Stomach (tissue), 9 donors: ENCODE data around the gene NEURL3. TPM values are rescaled to one million over a fixed set of nuclear protein-coding genes. Genes with fewer than 3 reads are reported as not detected.
A peak's percentile ranks its signal among the peaks of the same experiment; 100 is the strongest.

ENCODE experiments used
- DNase-seq, 2 donors: peaks; one replicate each; pipeline versions ENCODE4 v3.0.0 to v3.0.0-alpha.2; 2013 to 2019
- H3K27ac ChIP-seq, 5 donors: fragments of 200-600 bp in 4 of 5; sonication (generic) in 4 of 5; one replicate each; pipeline ENCODE4 v1.5.1; 2013 to 2019; ENCODE audit warnings: mild to moderate bottlenecking in 1 of 5, moderate library complexity in 1 of 5
- H3K27me3 ChIP-seq, 3 donors: fragments of 200-600 bp; sonication (generic); one replicate each; pipeline ENCODE4 v1.5.1; 2017 to 2019; ENCODE audit warnings: mixed run types in 1 of 3
- H3K36me3 ChIP-seq, 4 donors: fragments of 200-600 bp; sonication (generic); 1 replicate in 3 of 4; 2 replicates in 1 of 4; pipeline ENCODE4 v1.5.1; 2016 to 2019
- H3K4me1 ChIP-seq, 4 donors: fragments of 200-600 bp; sonication (generic); one replicate each; pipeline ENCODE4 v1.5.1; 2016 to 2019
- H3K4me3 ChIP-seq, 4 donors: fragments of 200-600 bp; sonication (generic) in 3 of 4; one replicate each; pipeline ENCODE4 v1.5.1; 2016 to 2019; ENCODE audit warnings: mild to moderate bottlenecking in 1 of 4
- H3K9me3 ChIP-seq, 4 donors: fragments of 200-600 bp; sonication (generic); one replicate each; pipeline ENCODE4 v1.5.1; 2016 to 2019
- CTCF ChIP-seq, 7 experiments: fragments of 450-650 bp in 4 of 7; fragments of 200-600 bp in 3 of 7; sonication (generic) in 3 of 7; IDR thresholded peaks; one replicate each; pipeline ENCODE4 v1.5.1; 2016 to 2019; ENCODE audit warnings: antibody characterized with exemption in 7 of 7, control low read depth in 2 of 7, mild to moderate bottlenecking in 1 of 7
- EP300 ChIP-seq: sonication (generic); formaldehyde crosslinking; IDR thresholded peaks from one replicate; pipeline ENCODE4 v1.6.1; 2017; ENCODE audit warnings: antibody characterized with exemption
- POLR2A ChIP-seq, 4 donors: fragments of 450-650 bp; IDR thresholded peaks; one replicate each; pipeline ENCODE4 v1.6.1; 2016; ENCODE audit warnings: antibody characterized with exemption in 4 of 4, control low read depth in 2 of 4, mild to moderate bottlenecking in 1 of 4, moderate library complexity in 1 of 4
- POLR2AphosphoS5 ChIP-seq, 3 donors: sonication (generic); formaldehyde crosslinking; IDR thresholded peaks; one replicate each; pipeline ENCODE4 v1.6.1; 2016; ENCODE audit warnings: antibody characterized with exemption in 3 of 3
- whole genome bisulfite sequencing, 5 donors: extraction: QIAGEN DNeasy Blood & Tissue Kit in 3 of 5; methylation state at CpG; one replicate each; pipeline versions ENCODE4 v1.1.5 to v1.1.7; 2013 to 2018; 5-methylcytosine and 5-hydroxymethylcytosine counted together
- intact Hi-C: fragments of 100-400 bp; cut with DNase I; formaldehyde crosslinking; loops from one replicate; pipeline ENCODE4 v1.15.1; 2023; ENCODE audit warnings: low total_unique reads
- polyA plus RNA-seq, 3 donors: library from polyadenylated mRNA; stranded (reverse); fragments of 200-250 nt; gene quantifications; one replicate each; pipeline ENCODE4 v1.2.3, GENCODE V29; 2013
- total RNA-seq, 5 donors: library from RNA; depleted of rRNA; stranded (reverse); fragments of >200 nt; gene quantifications; one replicate each; pipeline versions ENCODE4 v1.1.0 to v1.2.3, GENCODE V29; 2014 to 2016
- donor health status: healthy with polysubstance abuse.
- donor health status: Bipolar disorder and iron deficiency.
- donor health status: healthy.

NEURL3 gene
- total and polyA plus RNA-seq, 8 donors: 0.50 to 12.7 (median 1.6) TPM; not detected in 4

- Histone ChIP-seq H3K36me3 (no peaks in the 10 kb centered on the region), H3K4me3 (no peak overlapping the region), H3K4me1 (peaks cover 55 to 91% (median 65%) of the 10 kb centered on the region in 4 donors), H3K27me3 (no peaks in the 10 kb centered on the region), H3K27ac (peak overlapping the region; percentile 28 to 99 (median 91)), H3K9me3 (no peaks in the 10 kb centered on the region)
- DNase-seq: peak; percentile 62 to 75
- WGBS, 5 donors: 15 to 41% (median 28%) methylated on average over 8 of the region's 8 CpGs
- TF ChIP-seq EP300 (peak; percentile 72), POLR2A (IDR thresholded peaks at IDR 0.05) (no peak), POLR2AphosphoS5 (IDR thresholded peaks at IDR 0.05) (peak; percentile 63 to 89 (median 74))
- intact Hi-C loops: no loop called here
Measured at GRCh38 chr2:96533292-96534073, 28.3 kb upstream of the NEURL3 start.

GRCh38 chr2:96532641-96533291, 27.6 kb upstream of the NEURL3 start:
- H3K4me3 ChIP-seq: no peak overlapping the region
- peaks cover 55 to 91% (median 65%) of the 10 kb centered on the region in 4 donors for H3K4me1 ChIP-seq
- no peak for TF ChIP-seq POLR2A (IDR thresholded peaks at IDR 0.05)
- TF ChIP-seq CTCF (IDR thresholded peaks at IDR 0.05): no peak
- TF ChIP-seq EP300: no peak
- no peak for TF ChIP-seq POLR2AphosphoS5 (IDR thresholded peaks at IDR 0.05)

GRCh38 chr2:96531872-96532505, 26.8 kb upstream of the NEURL3 start:
- H3K36me3 ChIP-seq: no peaks in the 10 kb centered on the region
- peak; percentile 92 to 98 for DNase-seq
- H3K4me1 ChIP-seq: peaks cover 54 to 93% (median 67%) of the 10 kb centered on the region in 4 donors
- TF ChIP-seq EP300 (peak; percentile 30), CTCF (IDR thresholded peaks at IDR 0.05) (no peak), POLR2AphosphoS5 (IDR thresholded peaks at IDR 0.05) (peak; percentile 74 to 89 (median 78))
- H3K9me3 ChIP-seq: no peaks in the 10 kb centered on the region
- H3K27me3 ChIP-seq: no peaks in the 10 kb centered on the region
- 7 to 12% (median 9%) methylated on average over 17 to 23 of the region's 23 CpGs for WGBS, 5 donors
- peak overlapping the region; percentile 58 to 99 (median 91) for H3K27ac ChIP-seq
- intact Hi-C loops: no loop called here
- H3K4me3 ChIP-seq: peak overlapping the region; percentile 19 to 35 (median 28)

More at GRCh38 chr2:96532641-96533291, 27.6 kb upstream of the NEURL3 start:
- Histone ChIP-seq H3K27ac (peak overlapping the region; percentile 28 to 99 (median 91)), H3K27me3 (no peaks in the 10 kb centered on the region), H3K9me3 (no peaks in the 10 kb centered on the region), H3K36me3 (no peaks in the 10 kb centered on the region)
- intact Hi-C loops: no loop called here
- WGBS, 5 donors: 82 to 92% (median 88%) methylated on average over 6 to 7 of the region's 7 CpGs
- no peak for DNase-seq

DNA sequence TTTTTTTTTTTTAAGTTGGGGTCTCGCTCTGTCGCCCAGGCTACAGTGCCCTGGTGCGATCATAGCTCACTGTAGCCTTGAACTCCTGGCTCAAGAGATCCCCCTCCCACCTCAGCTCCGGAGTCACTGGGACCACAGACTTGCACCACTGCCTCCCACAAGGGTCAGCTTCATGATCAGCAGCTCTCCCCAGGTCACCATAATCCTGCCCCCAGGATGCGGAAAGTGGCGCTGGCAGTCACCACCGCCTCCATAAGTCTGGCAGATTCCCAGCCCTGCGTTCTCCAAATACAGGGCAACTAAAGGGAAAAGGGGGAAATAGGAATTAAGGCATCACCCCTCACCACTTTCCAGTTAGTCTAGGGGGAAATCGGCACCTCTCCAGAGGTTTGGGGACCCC, 26.2 kb upstream of the NEURL3 start:
- intact Hi-C loops: no loop called here
- Histone ChIP-seq H3K9me3 (no peaks in the 10 kb centered on the region), H3K36me3 (no peaks in the 10 kb centered on the region), H3K4me3 (peak overlapping the region in 3 of 4 donors; percentile 19 to 35 (median 22)), H3K27me3 (no peaks in the 10 kb centered on the region), H3K27ac (peak overlapping the region; percentile 58 to 99 (median 91)), H3K4me1 (peaks cover 54 to 99% (median 72%) of the 10 kb centered on the region in 4 donors)
- DNase-seq: no peak
- no peak for TF ChIP-seq EP300
- no peak for TF ChIP-seq CTCF (IDR thresholded peaks at IDR 0.05)
- no peak for TF ChIP-seq POLR2AphosphoS5 (IDR thresholded peaks at IDR 0.05)
- TF ChIP-seq POLR2A (IDR thresholded peaks at IDR 0.05): no peak
- 77 to 85% (median 80%) methylated on average over 9 of the region's 9 CpGs for WGBS, 5 donors
